Measurements from ENCODE around the gene MRPL36. TPM values are rescaled to one million over a fixed set of nuclear protein-coding genes. Genes with fewer than 3 reads are reported as not detected.

The MRPL36 gene
- total RNA-seq, 1 donor from 2014 or later, result 51.6 TPM

DNA sequence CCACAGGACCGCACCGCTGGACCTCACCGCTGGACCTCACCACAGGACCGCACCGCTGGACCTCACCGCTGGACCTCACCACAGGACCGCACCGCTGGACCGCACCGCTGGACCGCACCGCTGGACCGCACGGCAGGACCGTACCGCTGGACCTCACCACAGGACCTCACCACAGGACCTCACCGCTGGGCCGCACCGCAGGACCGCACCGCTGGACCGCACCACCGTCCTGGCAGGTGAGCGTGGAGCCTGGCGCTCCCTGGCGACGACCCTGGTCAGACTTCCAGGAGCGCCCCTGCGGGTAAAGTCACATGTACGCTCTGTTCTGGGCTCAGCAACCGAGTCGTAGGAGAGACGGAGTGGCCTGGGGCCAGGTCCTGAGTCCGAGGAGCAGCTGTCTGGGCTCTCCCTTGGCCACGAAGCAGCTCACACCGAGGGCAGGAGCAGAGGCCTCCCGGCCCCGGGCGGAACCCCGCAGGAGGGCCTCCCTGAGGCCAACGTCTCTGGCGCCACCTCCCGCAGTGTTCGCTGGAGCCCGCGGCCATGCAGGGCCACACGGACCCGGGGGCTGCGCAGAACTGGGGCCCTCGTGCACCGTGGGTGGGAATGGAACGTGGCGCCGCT is 30.5 kb downstream of the MRPL36 start:
- Histone ChIP-seq H3K36me3 (ENCODE audit: control insufficient read depth, insufficient read depth, low read length) (no peaks in the 10 kb centered on the region), H3K27me3 (ENCODE audit: control insufficient read depth, insufficient read depth, low read length) (peaks cover 31% of the 10 kb centered on the region), H3K4me3 (ENCODE audit: low read depth, low read length) (no peak overlapping the region)
- DNase-seq (ENCODE audit: low read depth), result no peak
- TF ChIP-seq, protein P1, sequence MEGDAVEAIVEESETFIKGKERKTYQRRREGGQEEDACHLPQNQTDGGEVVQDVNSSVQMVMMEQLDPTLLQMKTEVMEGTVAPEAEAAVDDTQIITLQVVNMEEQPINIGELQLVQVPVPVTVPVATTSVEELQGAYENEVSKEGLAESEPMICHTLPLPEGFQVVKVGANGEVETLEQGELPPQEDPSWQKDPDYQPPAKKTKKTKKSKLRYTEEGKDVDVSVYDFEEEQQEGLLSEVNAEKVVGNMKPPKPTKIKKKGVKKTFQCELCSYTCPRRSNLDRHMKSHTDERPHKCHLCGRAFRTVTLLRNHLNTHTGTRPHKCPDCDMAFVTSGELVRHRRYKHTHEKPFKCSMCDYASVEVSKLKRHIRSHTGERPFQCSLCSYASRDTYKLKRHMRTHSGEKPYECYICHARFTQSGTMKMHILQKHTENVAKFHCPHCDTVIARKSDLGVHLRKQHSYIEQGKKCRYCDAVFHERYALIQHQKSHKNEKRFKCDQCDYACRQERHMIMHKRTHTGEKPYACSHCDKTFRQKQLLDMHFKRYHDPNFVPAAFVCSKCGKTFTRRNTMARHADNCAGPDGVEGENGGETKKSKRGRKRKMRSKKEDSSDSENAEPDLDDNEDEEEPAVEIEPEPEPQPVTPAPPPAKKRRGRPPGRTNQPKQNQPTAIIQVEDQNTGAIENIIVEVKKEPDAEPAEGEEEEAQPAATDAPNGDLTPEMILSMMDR (IDR thresholded peaks at IDR 0.05; ENCODE audit: insufficient read depth, low read length, poor library complexity, severe bottlenecking), result no peak

- TF ChIP-seq, protein P1 (IDR thresholded peaks at IDR 0.05; ENCODE audit: insufficient read depth, low read length, poor library complexity, severe bottlenecking), result no peak
- H3K4me3 ChIP-seq (ENCODE audit: low read depth, low read length), result no peak overlapping the region
- peaks cover 33% of the 10 kb centered on the region for H3K27me3 ChIP-seq (ENCODE audit: control insufficient read depth, insufficient read depth, low read length)
- no peak for DNase-seq (ENCODE audit: low read depth)
- H3K36me3 ChIP-seq (ENCODE audit: control insufficient read depth, insufficient read depth, low read length), result no peaks in the 10 kb centered on the region
Observed at GRCh38 chr5:1768283-1769000, 31.2 kb downstream of the MRPL36 start.

- Histone ChIP-seq H3K4me3 (ENCODE audit: low read depth, low read length) (no peak overlapping the region), H3K27me3 (ENCODE audit: control insufficient read depth, insufficient read depth, low read length) (peaks cover 38% of the 10 kb centered on the region), H3K36me3 (ENCODE audit: control insufficient read depth, insufficient read depth, low read length) (no peaks in the 10 kb centered on the region)
- TF ChIP-seq, protein P1 (IDR thresholded peaks at IDR 0.05; ENCODE audit: insufficient read depth, low read length, poor library complexity, severe bottlenecking), result no peak
- no peak for DNase-seq (ENCODE audit: low read depth)
Observed at GRCh38 chr5:1767524-1768282, 31.9 kb downstream of the MRPL36 start.

DNA sequence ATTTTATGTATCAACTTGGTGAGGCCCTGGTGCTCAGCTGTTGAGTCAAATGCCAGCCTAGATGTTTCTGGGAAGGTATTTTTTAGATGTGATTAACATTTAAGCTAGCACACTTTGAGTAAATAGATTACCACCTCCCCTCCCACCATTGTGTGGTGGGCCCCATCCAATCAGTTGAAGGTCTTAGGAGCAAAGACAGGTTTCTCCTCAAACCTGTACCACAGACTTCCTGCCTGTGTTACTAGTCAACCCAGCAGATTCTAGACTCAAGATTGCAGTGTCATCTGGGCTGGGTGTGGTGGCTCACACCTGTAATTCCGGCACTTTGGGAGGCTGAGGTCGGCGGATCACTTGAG is 33.8 kb downstream of the MRPL36 start:
- TF ChIP-seq, protein P1 (IDR thresholded peaks at IDR 0.05; ENCODE audit: insufficient read depth, low read length, poor library complexity, severe bottlenecking), result no peak
- DNase-seq (ENCODE audit: low read depth), result no peak
- Histone ChIP-seq H3K36me3 (ENCODE audit: control insufficient read depth, insufficient read depth, low read length) (no peaks in the 10 kb centered on the region), H3K4me3 (ENCODE audit: low read depth, low read length) (no peak overlapping the region), H3K27me3 (ENCODE audit: control insufficient read depth, insufficient read depth, low read length) (peaks cover 28% of the 10 kb centered on the region)

DNA sequence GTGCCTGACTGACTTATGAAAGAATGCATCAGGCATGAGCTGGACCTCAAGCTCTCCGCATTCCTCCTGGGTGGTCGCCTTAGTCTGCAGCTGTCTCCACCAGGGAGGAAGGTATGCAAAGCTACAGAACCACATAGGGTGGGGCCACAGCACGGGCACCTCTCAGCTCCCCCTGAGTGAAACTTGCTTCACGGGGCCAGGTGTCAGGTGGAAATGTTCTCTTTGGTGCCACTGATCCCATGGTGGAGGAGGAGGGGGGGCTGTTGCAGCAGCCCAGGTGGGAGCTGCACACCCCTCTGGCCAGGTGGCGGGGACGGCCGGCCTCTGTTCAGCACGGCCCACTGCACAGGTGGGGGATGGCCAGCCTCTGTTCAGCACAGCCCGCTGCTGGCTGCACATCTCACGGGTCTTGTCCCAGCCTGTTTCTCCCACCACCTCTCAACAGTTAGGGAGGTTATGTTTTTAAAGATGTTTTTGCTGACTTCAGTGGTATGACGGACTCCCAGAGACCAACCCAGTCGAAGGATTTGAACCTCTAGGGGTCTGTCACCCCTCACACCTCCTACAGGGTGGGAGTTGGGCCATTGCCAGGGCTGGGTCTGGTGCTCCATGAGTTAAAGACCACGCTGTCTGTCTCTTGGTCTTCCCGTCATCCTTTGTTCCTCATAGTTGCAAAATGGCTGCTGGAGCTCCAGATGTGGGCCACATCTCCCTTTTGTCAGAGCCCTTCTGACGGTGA is 34.3 kb downstream of the MRPL36 start:
- Histone ChIP-seq H3K27me3 (ENCODE audit: control insufficient read depth, insufficient read depth, low read length) (peaks cover 32% of the 10 kb centered on the region), H3K36me3 (ENCODE audit: control insufficient read depth, insufficient read depth, low read length) (no peaks in the 10 kb centered on the region), H3K4me3 (ENCODE audit: low read depth, low read length) (no peak overlapping the region)
- TF ChIP-seq, protein P1 (IDR thresholded peaks at IDR 0.05; ENCODE audit: insufficient read depth, low read length, poor library complexity, severe bottlenecking), result no peak
- DNase-seq (ENCODE audit: low read depth), result no peak

All from kidney epithelial cell (primary cell).